ENCODE results near the gene MAGEB2. TPM values are rescaled to one million over a fixed set of nuclear protein-coding genes. Genes with fewer than 3 reads are reported as not detected.
"Not testable (repeated sequence)": the region's sequence is repeated elsewhere in the genome, so short reads cannot be mapped to it uniquely, and the experiment has no call there.

Gene MAGEB2, protein sequence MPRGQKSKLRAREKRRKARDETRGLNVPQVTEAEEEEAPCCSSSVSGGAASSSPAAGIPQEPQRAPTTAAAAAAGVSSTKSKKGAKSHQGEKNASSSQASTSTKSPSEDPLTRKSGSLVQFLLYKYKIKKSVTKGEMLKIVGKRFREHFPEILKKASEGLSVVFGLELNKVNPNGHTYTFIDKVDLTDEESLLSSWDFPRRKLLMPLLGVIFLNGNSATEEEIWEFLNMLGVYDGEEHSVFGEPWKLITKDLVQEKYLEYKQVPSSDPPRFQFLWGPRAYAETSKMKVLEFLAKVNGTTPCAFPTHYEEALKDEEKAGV
- total RNA-seq (2014; rRNA removed; shearing (Covaris generic)): not detected in 2 replicates

DNA sequence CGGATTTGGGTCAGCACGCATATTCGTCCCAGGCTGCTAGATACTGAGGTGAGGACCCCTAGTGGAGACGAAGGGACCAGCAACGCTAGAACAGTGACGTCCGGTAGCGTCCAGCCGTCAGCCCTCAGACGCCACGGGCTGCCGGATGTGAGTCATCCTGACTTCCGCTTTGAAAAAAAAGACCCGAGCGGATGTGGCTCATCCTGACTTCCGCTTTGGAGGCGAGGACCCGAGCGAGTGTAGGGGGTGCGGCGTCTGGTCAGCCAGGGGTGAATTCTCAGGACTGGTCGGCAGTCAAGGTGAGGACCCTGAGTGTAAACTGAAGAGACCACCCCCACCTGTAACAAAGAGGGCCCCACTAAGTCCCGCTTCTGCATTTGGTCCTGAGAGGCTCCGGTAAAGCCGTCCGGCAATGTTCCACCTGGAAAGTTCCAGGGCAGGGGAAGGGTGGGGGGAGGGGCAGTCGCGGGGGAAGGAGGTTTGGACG, at the start of gene MAGEB2:
Gene MAGEB2 (plus strand): TSS at position 207 of the 487 bp plus-strand sequence. CDS start 3,018 bp downstream, outside the sequence.
- Histone ChIP-seq H3K27me3 (replicated peaks) (no peaks in the 10 kb centered on the region), H3K4me3 (no peak within 1 kb of the TSS), H3K4me1 (replicated peaks) (no peaks in the 10 kb centered on the region), H3K27ac (no peak within 1 kb of the TSS), H3K9me3 (replicated peaks) (no peaks in the 10 kb centered on the region), H3K36me3 (no peaks in the 10 kb centered on the region)
- DNase-seq (ENCODE audit: low read depth in 1 of 2, low spot score in 2 of 2): no peak

DNA sequence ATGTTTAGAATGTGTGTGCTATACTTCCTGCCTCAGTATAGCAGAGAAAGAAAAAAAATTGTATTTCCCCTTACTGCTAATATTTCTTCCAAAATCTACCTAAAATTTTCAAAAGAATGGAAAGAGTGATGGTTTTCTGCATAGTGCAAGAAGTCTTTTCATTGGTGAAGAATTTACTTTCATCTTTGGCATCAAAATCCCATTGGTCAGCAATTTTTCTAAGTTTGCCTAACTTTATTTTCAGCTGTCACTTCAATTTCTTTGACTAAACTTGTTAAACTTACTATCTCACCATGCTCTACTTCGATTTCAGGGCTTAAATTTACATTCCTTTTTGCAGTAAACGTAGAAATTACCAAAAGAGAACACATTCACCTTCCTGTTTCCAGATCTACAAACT, 44.5 kb upstream of the MAGEB2 start:
- no peak for DNase-seq (ENCODE audit: low read depth in 1 of 2, low spot score in 2 of 2)
- Histone ChIP-seq H3K4me3 (no peak overlapping the region), H3K27me3 (replicated peaks) (no peaks in the 10 kb centered on the region), H3K27ac (no peak overlapping the region), H3K9me3 (replicated peaks) (no peaks in the 10 kb centered on the region), H3K36me3 (no peaks in the 10 kb centered on the region), H3K4me1 (replicated peaks) (no peaks in the 10 kb centered on the region)

- no peaks in the 10 kb centered on the region for H3K36me3 ChIP-seq
- H3K27ac ChIP-seq: no peak overlapping the region
- no peak for DNase-seq (ENCODE audit: low read depth in 1 of 2, low spot score in 2 of 2)
- H3K9me3 ChIP-seq (replicated peaks): no peaks in the 10 kb centered on the region
- H3K4me3 ChIP-seq: no peak overlapping the region
- H3K4me1 ChIP-seq (replicated peaks): no peaks in the 10 kb centered on the region
- H3K27me3 ChIP-seq (replicated peaks): no peaks in the 10 kb centered on the region
Measured at GRCh38 chrX:30181353-30181752, 34.0 kb upstream of the MAGEB2 start.

- H3K9me3 ChIP-seq (replicated peaks): no peaks in the 10 kb centered on the region
- no peaks in the 10 kb centered on the region for H3K27me3 ChIP-seq (replicated peaks)
- no peaks in the 10 kb centered on the region for H3K36me3 ChIP-seq
- no peak overlapping the region for H3K4me3 ChIP-seq
- H3K4me1 ChIP-seq (replicated peaks): no peaks in the 10 kb centered on the region
- H3K27ac ChIP-seq: no peak overlapping the region
- DNase-seq (ENCODE audit: low read depth in 1 of 2, low spot score in 2 of 2): no peak
Measured at GRCh38 chrX:30183554-30183953, 31.8 kb upstream of the MAGEB2 start.

DNA sequence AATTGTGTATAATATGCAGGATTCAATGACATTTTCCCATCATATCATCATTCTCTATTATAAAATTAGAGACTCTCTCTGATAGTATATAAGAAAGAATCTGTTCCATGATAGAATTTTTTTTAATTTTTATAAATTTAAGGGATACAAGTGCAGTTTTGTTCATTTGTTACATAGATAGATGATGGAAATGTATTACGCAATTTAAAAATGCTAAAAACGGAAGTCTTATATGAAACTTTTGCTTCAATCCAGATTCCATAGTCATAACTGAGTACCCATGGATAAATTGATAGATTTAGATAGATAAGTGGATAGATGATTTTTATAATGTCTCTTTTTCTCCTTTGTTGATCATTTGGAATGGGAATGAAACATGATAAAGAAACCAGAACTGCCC, 24.9 kb upstream of the MAGEB2 start:
- no peak overlapping the region for H3K4me3 ChIP-seq
- no peak for DNase-seq (ENCODE audit: low read depth in 1 of 2, low spot score in 2 of 2)
- H3K36me3 ChIP-seq: no peaks in the 10 kb centered on the region

GRCh38 chrX:30193910-30194309, 21.5 kb upstream of the MAGEB2 start:
- not testable (repeated sequence) for H3K27ac ChIP-seq; H3K4me3 ChIP-seq; H3K36me3 ChIP-seq; H3K9me3 ChIP-seq (replicated peaks); H3K4me1 ChIP-seq (replicated peaks); DNase-seq (ENCODE audit: low read depth in 1 of 2, low spot score in 2 of 2); H3K27me3 ChIP-seq (replicated peaks)

More for the DNA sequence above, 24.9 kb upstream of the MAGEB2 start:
- Histone ChIP-seq H3K27ac (no peak overlapping the region), H3K9me3 (replicated peaks) (no peaks in the 10 kb centered on the region), H3K4me1 (replicated peaks) (no peaks in the 10 kb centered on the region), H3K27me3 (replicated peaks) (no peaks in the 10 kb centered on the region)

- H3K27me3 ChIP-seq (replicated peaks): no peaks in the 10 kb centered on the region
- H3K36me3 ChIP-seq: no peaks in the 10 kb centered on the region
- no peaks in the 10 kb centered on the region for H3K9me3 ChIP-seq (replicated peaks)
- H3K27ac ChIP-seq: no peak overlapping the region
- DNase-seq (ENCODE audit: low read depth in 1 of 2, low spot score in 2 of 2): no peak
- H3K4me3 ChIP-seq: no peak overlapping the region
- no peaks in the 10 kb centered on the region for H3K4me1 ChIP-seq (replicated peaks)
Measured at GRCh38 chrX:30196322-30196721, 19.0 kb upstream of the MAGEB2 start.

GRCh38 chrX:30212172-30212571, 3.2 kb upstream of the MAGEB2 start:
- Histone ChIP-seq H3K27ac (no peak overlapping the region), H3K4me1 (replicated peaks) (no peaks in the 10 kb centered on the region), H3K27me3 (replicated peaks) (no peaks in the 10 kb centered on the region), H3K9me3 (replicated peaks) (no peaks in the 10 kb centered on the region), H3K36me3 (no peaks in the 10 kb centered on the region), H3K4me3 (no peak overlapping the region)
- no peak for DNase-seq (ENCODE audit: low read depth in 1 of 2, low spot score in 2 of 2)

DNA sequence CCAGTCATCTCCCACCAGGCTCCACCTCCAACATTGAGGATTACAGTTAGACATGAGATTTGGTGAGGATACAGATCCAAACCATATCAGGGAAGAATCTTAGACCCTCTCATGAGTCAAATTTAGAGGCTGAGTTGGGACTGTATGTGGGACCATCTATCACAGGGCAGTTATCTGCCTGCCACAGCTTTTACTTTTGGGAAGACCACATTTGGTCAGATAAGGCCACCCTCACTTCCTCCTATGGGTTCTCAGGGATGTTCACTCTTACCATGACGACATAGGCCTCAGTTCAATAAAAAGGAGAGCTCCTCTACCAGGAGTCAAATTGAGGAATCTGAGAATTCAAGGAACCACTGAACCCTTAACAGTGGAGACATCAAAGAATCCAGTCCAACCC, 2.1 kb downstream of the MAGEB2 start:
- Histone ChIP-seq H3K9me3 (replicated peaks) (no peaks in the 10 kb centered on the region), H3K36me3 (no peaks in the 10 kb centered on the region), H3K27me3 (replicated peaks) (no peaks in the 10 kb centered on the region), H3K27ac (no peak overlapping the region), H3K4me1 (replicated peaks) (no peaks in the 10 kb centered on the region), H3K4me3 (no peak overlapping the region)
- DNase-seq (ENCODE audit: low read depth in 1 of 2, low spot score in 2 of 2): no peak

- Histone ChIP-seq H3K36me3 (no peaks in the 10 kb centered on the region), H3K4me3 (no peak overlapping the region), H3K4me1 (replicated peaks) (no peaks in the 10 kb centered on the region), H3K27me3 (replicated peaks) (no peaks in the 10 kb centered on the region), H3K27ac (no peak overlapping the region), H3K9me3 (replicated peaks) (no peaks in the 10 kb centered on the region)
- no peak for DNase-seq (ENCODE audit: low read depth in 1 of 2, low spot score in 2 of 2)
Measured at GRCh38 chrX:30219372-30219771, 4.0 kb downstream of the MAGEB2 start.

GRCh38 chrX:30220661-30221060, 5.3 kb downstream of the MAGEB2 start:
- no peak overlapping the region for H3K4me3 ChIP-seq
- H3K9me3 ChIP-seq (replicated peaks): no peaks in the 10 kb centered on the region
- no peak for DNase-seq (ENCODE audit: low read depth in 1 of 2, low spot score in 2 of 2)
- no peak overlapping the region for H3K27ac ChIP-seq
- H3K4me1 ChIP-seq (replicated peaks): no peaks in the 10 kb centered on the region
- no peaks in the 10 kb centered on the region for H3K27me3 ChIP-seq (replicated peaks)
- H3K36me3 ChIP-seq: no peaks in the 10 kb centered on the region

DNA sequence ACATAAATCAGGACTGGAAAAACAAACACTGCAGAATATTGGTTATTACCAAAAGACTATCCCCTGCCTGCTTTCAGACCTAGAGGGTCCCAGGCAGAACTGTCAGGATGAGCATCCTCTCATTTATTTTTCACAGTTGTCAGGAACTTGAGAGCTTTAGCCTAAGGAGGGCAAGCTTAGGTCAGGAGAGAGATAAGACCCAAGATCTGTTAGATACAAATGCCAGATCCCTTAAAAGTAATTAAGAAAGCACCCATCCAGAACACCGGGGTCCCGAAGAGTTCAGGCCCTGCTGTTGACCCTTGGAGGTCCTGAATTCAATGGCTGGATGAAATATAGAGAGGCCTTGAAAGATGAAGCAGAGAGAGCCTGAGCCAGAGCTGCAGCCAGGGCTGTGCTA, 9.2 kb downstream of the MAGEB2 start:
- Histone ChIP-seq H3K4me1 (replicated peaks) (no peaks in the 10 kb centered on the region), H3K4me3 (no peak overlapping the region), H3K27me3 (replicated peaks) (no peaks in the 10 kb centered on the region), H3K9me3 (replicated peaks) (no peaks in the 10 kb centered on the region), H3K36me3 (no peaks in the 10 kb centered on the region), H3K27ac (no peak overlapping the region)
- DNase-seq (ENCODE audit: low read depth in 1 of 2, low spot score in 2 of 2): no peak

- Histone ChIP-seq H3K27ac (no peak overlapping the region), H3K27me3 (replicated peaks) (no peaks in the 10 kb centered on the region), H3K36me3 (no peaks in the 10 kb centered on the region), H3K4me1 (replicated peaks) (no peaks in the 10 kb centered on the region), H3K4me3 (no peak overlapping the region), H3K9me3 (replicated peaks) (no peaks in the 10 kb centered on the region)
- DNase-seq (ENCODE audit: low read depth in 1 of 2, low spot score in 2 of 2): no peak
Measured at GRCh38 chrX:30228526-30228925, 13.2 kb downstream of the MAGEB2 start.

- Histone ChIP-seq H3K27me3 (replicated peaks) (no peaks in the 10 kb centered on the region), H3K9me3 (replicated peaks) (no peaks in the 10 kb centered on the region), H3K36me3 (no peaks in the 10 kb centered on the region), H3K4me1 (replicated peaks) (no peaks in the 10 kb centered on the region), H3K27ac (no peak within 1 kb of the TSS), H3K4me3 (no peak within 1 kb of the TSS)
- no peak for DNase-seq (ENCODE audit: low read depth in 1 of 2, low spot score in 2 of 2)
Measured at GRCh38 chrX:30230395-30230794, 15.0 kb downstream of the MAGEB2 start, which contains the start of gene MAGEB3. MAGEB3 (plus strand) TSS chrX:30230657; CDS start chrX:30235925, 5,268 bp downstream.
